Activated CD8-positive, alpha-beta T cell treated with anti-CD3 and anti-CD28 coated beads for 36 hours (primary cell): ENCODE results near the gene AQP12B. TPM values are rescaled to one million over a fixed set of nuclear protein-coding genes. Genes with fewer than 3 reads are reported as not detected.

Source experiments
- ATAC-seq: fragments of 200-7000 bp; cut with Tn5 transposase; one replicate; pipeline ENCODE4 v1.10.0; 2021; ENCODE audit warnings: mild to moderate bottlenecking, moderate library complexity
- CTCF ChIA-PET: fragments of 350-600 bp; sonication (Branson Sonifier 250); formaldehyde crosslinking; loops from one replicate; lab custom pipeline; 2021; ENCODE audit warnings: antibody characterized with exemption; lab: Charles Lee
- POLR2A ChIA-PET: fragments of 350-600 bp; sonication (Branson Sonifier 250); formaldehyde crosslinking; loops from one replicate; lab custom pipeline; 2021; ENCODE audit warnings: antibody characterized with exemption; lab: Charles Lee
- DNase-seq: peaks from one replicate; pipeline ENCODE4 v3.0.0-alpha.2; 2020
- H3K27ac Mint-ChIP-seq: one replicate; pipeline ENCODE4 v1.8.0; 2021; ENCODE audit warnings: mild to moderate bottlenecking, mixed read lengths
- H3K27me3 Mint-ChIP-seq: one replicate; pipeline ENCODE4 v1.8.0; 2021; ENCODE audit warnings: mixed read lengths
- H3K36me3 Mint-ChIP-seq: one replicate; pipeline ENCODE4 v1.8.0; 2021; ENCODE audit warnings: low read depth, mixed read lengths
- H3K4me1 Mint-ChIP-seq: one replicate; pipeline ENCODE4 v1.8.0; 2021; ENCODE audit warnings: low read depth, mixed read lengths
- H3K4me3 Mint-ChIP-seq: one replicate; pipeline ENCODE4 v1.8.0; 2021; ENCODE audit warnings: mild to moderate bottlenecking, moderate library complexity, mixed read lengths
- H3K9me3 Mint-ChIP-seq: one replicate; pipeline ENCODE4 v1.8.0; 2021; ENCODE audit warnings: mixed read lengths
- CTCF ChIP-seq: fragments of 200-600 bp; IDR thresholded peaks from one replicate; pipeline ENCODE4 v1.8.0; 2022; ENCODE audit warnings: antibody characterized with exemption, mild to moderate bottlenecking
- intact Hi-C: fragments of 100-400 bp; cut with micrococcal nuclease; formaldehyde crosslinking; loops from one replicate; pipeline ENCODE4 v1.10.0; 2022
- total RNA-seq, 2 experiments: library from RNA; stranded (reverse); gene quantifications; one replicate each; pipeline ENCODE4 v1.2.3, GENCODE V29; 2021

Gene AQP12B
- total RNA-seq, 2 experiments from 2014 or later = not detected

- ChIA-PET POLR2A (interaction anchor here (0.9 to 1.1 kb wide), 3 partner anchors 8 to 28 kb away, joined by 3 read pairs; no protein-coding TSS in a partner anchor), CTCF (interaction anchor here (1.4 kb wide), 1 partner anchor 40 kb away, joined by 3 read pairs; no protein-coding TSS in a partner anchor)
- TF ChIP-seq CTCF = no peak
- intact Hi-C loops = no loop called here
- DNase-seq = no peak
- peaks cover 16% of the 10 kb centered on the region for H3K9me3 Mint-ChIP-seq
- no peak overlapping the region for H3K4me3 Mint-ChIP-seq
- H3K27ac Mint-ChIP-seq = no peak overlapping the region
- H3K36me3 Mint-ChIP-seq = peaks cover 16% of the 10 kb centered on the region
- peaks cover 22% of the 10 kb centered on the region for H3K4me1 Mint-ChIP-seq
- H3K27me3 Mint-ChIP-seq = no peaks in the 10 kb centered on the region
- no peak for ATAC-seq
Measured at GRCh38 chr2:240629619-240629967, 53.1 kb downstream of the AQP12B start.

GRCh38 chr2:240628808-240629618, 53.7 kb downstream of the AQP12B start:
- CTCF ChIA-PET = no interaction called here
- no peak for DNase-seq
- no peak for TF ChIP-seq CTCF
- peaks cover 10% of the 10 kb centered on the region for H3K9me3 Mint-ChIP-seq
- H3K27ac Mint-ChIP-seq = no peak overlapping the region
- H3K36me3 Mint-ChIP-seq = peaks cover 11% of the 10 kb centered on the region
- no peak for ATAC-seq
- H3K4me1 Mint-ChIP-seq = peaks cover 28% of the 10 kb centered on the region
- no peaks in the 10 kb centered on the region for H3K27me3 Mint-ChIP-seq
- POLR2A ChIA-PET = interaction anchor here (0.7 to 1.1 kb wide), 3 partner anchors 8 to 23 kb away, joined by 3 to 4 read pairs (median 3); no protein-coding TSS in a partner anchor
- intact Hi-C loops = no loop called here
- H3K4me3 Mint-ChIP-seq = no peak overlapping the region

GRCh38 chr2:240628507-240628807, 54.2 kb downstream of the AQP12B start:
- DNase-seq (no peak), ATAC-seq (no peak)
- Mint-ChIP-seq H3K27ac (no peak overlapping the region), H3K4me1 (peaks cover 32% of the 10 kb centered on the region), H3K9me3 (peaks cover 6% of the 10 kb centered on the region), H3K27me3 (no peaks in the 10 kb centered on the region), H3K36me3 (peaks cover 8% of the 10 kb centered on the region), H3K4me3 (no peak overlapping the region)
- intact Hi-C loops = no loop called here
- no peak for TF ChIP-seq CTCF
- CTCF ChIA-PET = no interaction called here
- POLR2A ChIA-PET = interaction anchor here (0.7 kb wide), 1 partner anchor 23 kb away, joined by 4 read pairs; no protein-coding TSS in a partner anchor

- H3K36me3 Mint-ChIP-seq = peaks cover 2% of the 10 kb centered on the region
- DNase-seq (no peak), ATAC-seq (no peak)
- ChIA-PET CTCF (interaction anchor here (1.3 to 1.4 kb wide), 2 partner anchors 9 to 114 kb away, joined by 3 to 4 read pairs; no protein-coding TSS in a partner anchor), POLR2A (interaction anchor here (1.1 kb wide), 1 partner anchor 67 kb away, joined by 3 read pairs; no protein-coding TSS in a partner anchor)
- no peak overlapping the region for H3K27ac Mint-ChIP-seq
- TF ChIP-seq CTCF = no peak
- intact Hi-C loops = no loop called here
- no peak overlapping the region for H3K4me3 Mint-ChIP-seq
- no peaks in the 10 kb centered on the region for H3K27me3 Mint-ChIP-seq
- peaks cover 37% of the 10 kb centered on the region for H3K4me1 Mint-ChIP-seq
- peaks cover under 1% of the 10 kb centered on the region for H3K9me3 Mint-ChIP-seq
Measured at GRCh38 chr2:240627736-240628506, 54.8 kb downstream of the AQP12B start.
